Measurements from ENCODE around the gene SOST.
"Not testable (repeated sequence)": the region's sequence is repeated elsewhere in the genome, so short reads cannot be mapped to it uniquely, and the experiment has no call there.

Gene SOST

GRCh38 chr17:43758497-43759174, at the start of gene SOST:
SOST (minus strand) TSS chr17:43758791; CDS start chr17:43758741, 50 bp downstream.
- no peak for DNase-seq

GRCh38 chr17:43808076-43808475, 49.5 kb upstream of the SOST start:
- no peak for DNase-seq

GRCh38 chr17:43805117-43805516, 46.5 kb upstream of the SOST start:
- DNase-seq = no peak

GRCh38 chr17:43803758-43804157, 45.2 kb upstream of the SOST start:
- no peak for DNase-seq

GRCh38 chr17:43801844-43802243, 43.3 kb upstream of the SOST start:
- no peak for DNase-seq

- no peak for DNase-seq
Measured at GRCh38 chr17:43800736-43801135, 42.1 kb upstream of the SOST start.

GRCh38 chr17:43799047-43799446, 40.5 kb upstream of the SOST start:
- DNase-seq = no peak

- not testable (repeated sequence) for DNase-seq
Measured at GRCh38 chr17:43798024-43798423, 39.4 kb upstream of the SOST start.

GRCh38 chr17:43792668-43793067, 34.1 kb upstream of the SOST start:
- not testable (repeated sequence) for DNase-seq

GRCh38 chr17:43791589-43791988, 33.0 kb upstream of the SOST start:
- no peak for DNase-seq

- DNase-seq = no peak
Measured at GRCh38 chr17:43790311-43790940, 31.8 kb upstream of the SOST start.

- DNase-seq = no peak
Measured at GRCh38 chr17:43789482-43789881, 30.9 kb upstream of the SOST start.

- no peak for DNase-seq
Measured at GRCh38 chr17:43788540-43788939, 29.9 kb upstream of the SOST start.

- no peak for DNase-seq
Measured at GRCh38 chr17:43787728-43788127, 29.1 kb upstream of the SOST start.

GRCh38 chr17:43784628-43785101, 26.1 kb upstream of the SOST start:
- no peak for DNase-seq

GRCh38 chr17:43784068-43784467, 25.5 kb upstream of the SOST start:
- no peak for DNase-seq

GRCh38 chr17:43782913-43783680, 24.5 kb upstream of the SOST start:
- DNase-seq = no peak

GRCh38 chr17:43780135-43780534, 21.5 kb upstream of the SOST start, which contains the start of gene CFAP97D1:
CFAP97D1 (plus strand) TSS chr17:43780435; CDS start chr17:43780463, 28 bp downstream.
- DNase-seq = no peak

- DNase-seq = no peak
Measured at GRCh38 chr17:43779145-43780125, 20.8 kb upstream of the SOST start.

GRCh38 chr17:43778337-43779144, 19.9 kb upstream of the SOST start, which contains the start of gene DUSP3:
DUSP3 (minus strand) TSS chr17:43778977; CDS start chr17:43778924, 53 bp downstream.
- DNase-seq = peak; percentile 91

Measured in amniotic stem cell (primary cell).